Loucy (cell line): Measurements from ENCODE around the gene ITGA11.

Experiments used
- EZH2phosphoT487 ChIP-seq: fragments of 200-600 bp; IDR thresholded peaks from 2 replicates; pipeline ENCODE4 v1.6.1; 2018; ENCODE audit warnings: antibody characterized with exemption, mild to moderate bottlenecking, moderate library complexity, borderline replicate concordance
- TF ChIP-seq, protein P1 (sequence below): fragments of 200-600 bp; sonication (generic); conservative IDR thresholded peaks from 2 replicates; pipeline ENCODE4 v1.5.1; 2014; ENCODE audit warnings: mild to moderate bottlenecking, antibody characterized with exemption, low read length

GRCh38 chr15:68286256-68286655, 145.7 kb downstream of the ITGA11 start:
- TF ChIP-seq, protein P1, sequence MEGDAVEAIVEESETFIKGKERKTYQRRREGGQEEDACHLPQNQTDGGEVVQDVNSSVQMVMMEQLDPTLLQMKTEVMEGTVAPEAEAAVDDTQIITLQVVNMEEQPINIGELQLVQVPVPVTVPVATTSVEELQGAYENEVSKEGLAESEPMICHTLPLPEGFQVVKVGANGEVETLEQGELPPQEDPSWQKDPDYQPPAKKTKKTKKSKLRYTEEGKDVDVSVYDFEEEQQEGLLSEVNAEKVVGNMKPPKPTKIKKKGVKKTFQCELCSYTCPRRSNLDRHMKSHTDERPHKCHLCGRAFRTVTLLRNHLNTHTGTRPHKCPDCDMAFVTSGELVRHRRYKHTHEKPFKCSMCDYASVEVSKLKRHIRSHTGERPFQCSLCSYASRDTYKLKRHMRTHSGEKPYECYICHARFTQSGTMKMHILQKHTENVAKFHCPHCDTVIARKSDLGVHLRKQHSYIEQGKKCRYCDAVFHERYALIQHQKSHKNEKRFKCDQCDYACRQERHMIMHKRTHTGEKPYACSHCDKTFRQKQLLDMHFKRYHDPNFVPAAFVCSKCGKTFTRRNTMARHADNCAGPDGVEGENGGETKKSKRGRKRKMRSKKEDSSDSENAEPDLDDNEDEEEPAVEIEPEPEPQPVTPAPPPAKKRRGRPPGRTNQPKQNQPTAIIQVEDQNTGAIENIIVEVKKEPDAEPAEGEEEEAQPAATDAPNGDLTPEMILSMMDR, result no peak
- no peak for TF ChIP-seq EZH2phosphoT487
